Activated CD8-positive, alpha-beta T cell treated with anti-CD3 and anti-CD28 coated beads for 36 hours (primary cell): ENCODE results near the gene CDH24. TPM values are rescaled to one million over a fixed set of nuclear protein-coding genes. Genes with fewer than 3 reads are reported as not detected.

Source experiments
- ATAC-seq: fragments of 200-7000 bp; cut with Tn5 transposase; one replicate; pipeline ENCODE4 v1.10.0; 2021; ENCODE audit warnings: mild to moderate bottlenecking, moderate library complexity
- CTCF ChIA-PET: fragments of 350-600 bp; sonication (Branson Sonifier 250); formaldehyde crosslinking; loops from one replicate; lab custom pipeline; 2021; ENCODE audit warnings: antibody characterized with exemption; lab: Charles Lee
- POLR2A ChIA-PET: fragments of 350-600 bp; sonication (Branson Sonifier 250); formaldehyde crosslinking; loops from one replicate; lab custom pipeline; 2021; ENCODE audit warnings: antibody characterized with exemption; lab: Charles Lee
- DNase-seq: peaks from one replicate; pipeline ENCODE4 v3.0.0-alpha.2; 2020
- H3K27ac Mint-ChIP-seq: one replicate; pipeline ENCODE4 v1.8.0; 2021; ENCODE audit warnings: mild to moderate bottlenecking, mixed read lengths
- H3K27me3 Mint-ChIP-seq: one replicate; pipeline ENCODE4 v1.8.0; 2021; ENCODE audit warnings: mixed read lengths
- H3K36me3 Mint-ChIP-seq: one replicate; pipeline ENCODE4 v1.8.0; 2021; ENCODE audit warnings: low read depth, mixed read lengths
- H3K4me1 Mint-ChIP-seq: one replicate; pipeline ENCODE4 v1.8.0; 2021; ENCODE audit warnings: low read depth, mixed read lengths
- H3K4me3 Mint-ChIP-seq: one replicate; pipeline ENCODE4 v1.8.0; 2021; ENCODE audit warnings: mild to moderate bottlenecking, moderate library complexity, mixed read lengths
- H3K9me3 Mint-ChIP-seq: one replicate; pipeline ENCODE4 v1.8.0; 2021; ENCODE audit warnings: mixed read lengths
- CTCF ChIP-seq: fragments of 200-600 bp; IDR thresholded peaks from one replicate; pipeline ENCODE4 v1.8.0; 2022; ENCODE audit warnings: antibody characterized with exemption, mild to moderate bottlenecking
- intact Hi-C: fragments of 100-400 bp; cut with micrococcal nuclease; formaldehyde crosslinking; loops from one replicate; pipeline ENCODE4 v1.10.0; 2022
- total RNA-seq, 2 experiments: library from RNA; stranded (reverse); gene quantifications; one replicate each; pipeline ENCODE4 v1.2.3, GENCODE V29; 2021

The CDH24 gene
- total RNA-seq, 2 experiments from 2014 or later, result 0.69 to 0.72 TPM

- Mint-ChIP-seq H3K36me3 (peaks cover 42% of the 10 kb centered on the region), H3K27me3 (no peaks in the 10 kb centered on the region), H3K4me3 (peak overlapping the region; percentile 92), H3K27ac (peak overlapping the region; percentile 98), H3K9me3 (peaks cover 2% of the 10 kb centered on the region), H3K4me1 (peaks cover 41% of the 10 kb centered on the region)
- TF ChIP-seq CTCF, result no peak
- ChIA-PET CTCF (interaction anchor here (0.7 to 7.5 kb wide), 12 partner anchors 8 to 60 kb away, joined by 3 to 29 read pairs (median 5); partner anchors contain the start of genes CDH24 and PSMB11), POLR2A (interaction anchor here (0.6 to 2.5 kb wide), 10 partner anchors 8 to 118 kb away, joined by 3 to 19 read pairs (median 4); partner anchors contain the start of gene AJUBA)
- DNase-seq, result no peak
- ATAC-seq, result no peak
- intact Hi-C loops, result no loop called here
Measured at GRCh38 chr14:23033251-23033727, 24.0 kb downstream of the CDH24 start.

- H3K4me1 Mint-ChIP-seq, result peaks cover 46% of the 10 kb centered on the region
- H3K36me3 Mint-ChIP-seq, result peaks cover 55% of the 10 kb centered on the region
- no peaks in the 10 kb centered on the region for H3K27me3 Mint-ChIP-seq
- H3K9me3 Mint-ChIP-seq, result peaks cover 2% of the 10 kb centered on the region
- H3K4me3 Mint-ChIP-seq, result no peak overlapping the region
- no peak for TF ChIP-seq CTCF
- H3K27ac Mint-ChIP-seq, result peak overlapping the region; percentile 22
- CTCF ChIA-PET, result interaction anchor here (0.9 to 7.5 kb wide), 7 partner anchors 9 to 44 kb away, joined by 3 to 29 read pairs (median 8); partner anchors contain the start of gene CDH24
- intact Hi-C loops, result no loop called here
- POLR2A ChIA-PET, result interaction anchor here (1.1 to 2.5 kb wide), 7 partner anchors 8 to 49 kb away, joined by 3 to 9 read pairs (median 5); partner anchors contain the start of gene AJUBA
- ATAC-seq, result no peak
- no peak for DNase-seq
Measured at GRCh38 chr14:23030936-23031335, 26.4 kb downstream of the CDH24 start.

- H3K4me1 Mint-ChIP-seq, result peaks cover 56% of the 10 kb centered on the region
- peak overlapping the region; percentile 87 for H3K27ac Mint-ChIP-seq
- no peaks in the 10 kb centered on the region for H3K9me3 Mint-ChIP-seq
- ATAC-seq (peak; percentile 43), DNase-seq (peak; percentile 57)
- intact Hi-C loops, result no loop called here
- TF ChIP-seq CTCF, result no peak
- H3K36me3 Mint-ChIP-seq, result peaks cover 67% of the 10 kb centered on the region
- CTCF ChIA-PET, result interaction anchor here (0.8 to 7.5 kb wide), 8 partner anchors 22 to 99 kb away, joined by 3 to 29 read pairs (median 6); partner anchors contain the start of gene CDH24
- peak overlapping the region; percentile 17 for H3K4me3 Mint-ChIP-seq
- H3K27me3 Mint-ChIP-seq, result no peaks in the 10 kb centered on the region
- POLR2A ChIA-PET, result interaction anchor here (1.0 to 2.2 kb wide), 4 partner anchors 16 to 39 kb away, joined by 4 to 9 read pairs (median 4); no protein-coding TSS in a partner anchor
Measured at GRCh38 chr14:23028799-23029198, 28.5 kb downstream of the CDH24 start.

- CTCF ChIA-PET, result interaction anchor here (0.9 to 5.1 kb wide), 11 partner anchors 8 to 70 kb away, joined by 3 to 22 read pairs (median 8); partner anchors contain the start of genes ACIN1 and C14orf119
- intact Hi-C loops, result no loop called here
- peaks cover 65% of the 10 kb centered on the region for H3K4me1 Mint-ChIP-seq
- ATAC-seq, result peak; percentile 74
- peaks cover 51% of the 10 kb centered on the region for H3K36me3 Mint-ChIP-seq
- H3K27ac Mint-ChIP-seq, result peak overlapping the region; percentile 84
- TF ChIP-seq CTCF, result no peak
- POLR2A ChIA-PET, result interaction anchor here (1.1 to 4.5 kb wide), 8 partner anchors 9 to 32 kb away, joined by 3 to 27 read pairs (median 4); partner anchors contain the start of genes CDH24 and PSMB5
- DNase-seq, result peak; percentile 61
- no peaks in the 10 kb centered on the region for H3K27me3 Mint-ChIP-seq
- no peaks in the 10 kb centered on the region for H3K9me3 Mint-ChIP-seq
- peak overlapping the region; percentile 3 for H3K4me3 Mint-ChIP-seq
Measured at GRCh38 chr14:23025151-23025814, 32.0 kb downstream of the CDH24 start.
